Neural progenitor cell (in vitro differentiated cells): ENCODE data around the gene SGCD.

Source experiments
- CTCF ChIP-seq: fragments of 200-600 bp; sonication (generic); IDR thresholded peaks from 2 replicates; pipeline ENCODE4 v1.5.1; 2017; ENCODE audit warnings: antibody characterized with exemption, mild to moderate bottlenecking
- EZH2phosphoT487 ChIP-seq: fragments of 200-600 bp; sonication (generic); IDR thresholded peaks from 2 replicates; pipeline ENCODE4 v1.6.1; 2017; ENCODE audit warnings: antibody characterized with exemption

GRCh38 chr5:156799171-156799570 is 472.2 kb downstream of the SGCD start:
- TF ChIP-seq CTCF (no peak), EZH2phosphoT487 (no peak)
